A549 (cell line): ENCODE results near the gene CTU1. TPM values are rescaled to one million over a fixed set of nuclear protein-coding genes. Genes with fewer than 3 reads are reported as not detected.

ENCODE experiments used
- ATAC-seq, 2 experiments: fragments of 200-7000 bp in 1 of 2; fragments of >200 bp in 1 of 2; cut with Nextera tagmentation in 1 of 2; cut with Tn5 transposase in 1 of 2; 3 replicates each; pipeline versions ENCODE4 v1.8.0 to v1.9.1; 2018 to 2020; ENCODE audit warnings: mild to moderate bottlenecking in 1 of 2, moderate library complexity in 1 of 2
- CTCF ChIA-PET: fragments of 300-600 bp; sonication (Branson Sonifier 250); formaldehyde crosslinking; extraction: SDS; loops from one replicate; lab custom pipeline; 2021; ENCODE audit warnings: antibody characterized with exemption, inconsistent platforms; lab: Yijun Ruan, JAX
- POLR2A ChIA-PET: fragments of 350-600 bp; formaldehyde crosslinking; extraction: SDS; loops from one replicate; lab custom pipeline; 2021; ENCODE audit warnings: antibody characterized with exemption, inconsistent platforms; lab: Yijun Ruan, JAX
- DNase-seq, 2 experiments: peaks; one replicate each; pipeline versions ENCODE4 v3.0.0 to v3.0.0-alpha.2; 2011 to 2016; ENCODE audit warnings: low read depth in 1 of 2, low spot score in 1 of 2
- FAIRE-seq: peaks from 2 replicates; lab custom pipeline; 2011; peaks lifted over from hg19 to GRCh38; lab: Jason Lieb, UNC
- H3K27ac ChIP-seq, 2 experiments: fragments of >200 bp; sonication (Bioruptor Twin); formaldehyde crosslinking; 3 replicates each; pipeline ENCODE4 v1.5.1; 2016 to 2017
- H3K4me1 ChIP-seq: fragments of >200 bp; sonication (Bioruptor Twin); formaldehyde crosslinking; 3 replicates; pipeline ENCODE4 v1.6.1; 2016
- H3K4me2 ChIP-seq: fragments of >200 bp; sonication (Bioruptor Twin); formaldehyde crosslinking; 3 replicates; pipeline ENCODE4 v1.6.1; 2016
- H3K4me3 ChIP-seq: fragments of >200 bp; sonication (Bioruptor Twin); formaldehyde crosslinking; 3 replicates; pipeline ENCODE4 v1.5.1; 2016
- H3K9me3 ChIP-seq: fragments of >200 bp; sonication (Bioruptor Twin); formaldehyde crosslinking; 3 replicates; pipeline ENCODE4 v1.6.1; 2016
- CBX8 ChIP-seq: fragments of 200-600 bp; sonication (generic); IDR thresholded peaks from 2 replicates; pipeline ENCODE4 v1.6.1; 2016
- CEBPB ChIP-seq, 2 experiments: fragments of >200 bp in 1 of 2; sonication (Bioruptor Twin) in 1 of 2; formaldehyde crosslinking in 1 of 2; IDR thresholded peaks; 2 replicates each; pipeline ENCODE4 v1.6.1; 2012 to 2016
- EHF ChIP-seq: fragments of 250-450 bp; sonication (Bioruptor Pico); IDR thresholded peaks from 2 replicates; pipeline ENCODE4 v1.5.0; 2020; ENCODE audit warnings: mild to moderate bottlenecking
- FOXS1 ChIP-seq: fragments of 250-450 bp; sonication (Bioruptor Pico); IDR thresholded peaks from 2 replicates; pipeline ENCODE4 v1.5.0; 2020; ENCODE audit warnings: mild to moderate bottlenecking, moderate library complexity
- GATA3 ChIP-seq: IDR thresholded peaks from 2 replicates; pipeline ENCODE4 v1.6.1; 2012; ENCODE audit warnings: borderline replicate concordance
- HDAC2 ChIP-seq: fragments of 200-600 bp; sonication (generic); IDR thresholded peaks from 2 replicates; pipeline ENCODE4 v1.6.1; 2016
- HOXA7 ChIP-seq: fragments of 250-450 bp; sonication (Bioruptor Pico); IDR thresholded peaks from 2 replicates; pipeline ENCODE4 v1.5.0; 2020; ENCODE audit warnings: mild to moderate bottlenecking, moderate library complexity
- HOXB13 ChIP-seq: fragments of 250-450 bp; sonication (Bioruptor Pico); IDR thresholded peaks from 2 replicates; pipeline ENCODE4 v1.5.0; 2020; ENCODE audit warnings: low read depth, mild to moderate bottlenecking, moderate library complexity
- KDM5A ChIP-seq: fragments of 200-600 bp; sonication (generic); IDR thresholded peaks from 2 replicates; pipeline ENCODE4 v1.6.1; 2016; ENCODE audit warnings: antibody characterized with exemption, mild to moderate bottlenecking
- MAFK ChIP-seq: fragments of 450-650 bp; IDR thresholded peaks from 2 replicates; pipeline ENCODE4 v1.6.1; 2014; ENCODE audit not compliant: partially characterized antibody
- POLR2AphosphoS2 ChIP-seq: conservative IDR thresholded peaks from 2 replicates; pipeline ENCODE4 v1.6.1; 2012; ENCODE audit warnings: low read length, improper control_type of control experiment, inconsistent platforms
- RARB ChIP-seq: fragments of 250-450 bp; sonication (Bioruptor Pico); IDR thresholded peaks from 2 replicates; pipeline ENCODE4 v1.8.0; 2021; ENCODE audit warnings: mild to moderate bottlenecking, moderate library complexity
- RCOR1 ChIP-seq: fragments of 150-350 bp; IDR thresholded peaks from 2 replicates; pipeline ENCODE4 v1.6.1; 2014; ENCODE audit warnings: antibody characterized with exemption, low read length, low read depth
- RNF2 ChIP-seq: fragments of 200-600 bp; sonication (generic); IDR thresholded peaks from 2 replicates; pipeline ENCODE4 v1.6.1; 2016; ENCODE audit warnings: low read depth, mild to moderate bottlenecking, antibody characterized with exemption, moderate library complexity, borderline replicate concordance
- SMC3 ChIP-seq: fragments of >200 bp; sonication (Bioruptor Twin); formaldehyde crosslinking; IDR thresholded peaks from 3 replicates; pipeline ENCODE4 v1.6.1; 2018; ENCODE audit warnings: inconsistent platforms
- TFCP2L1 ChIP-seq: fragments of 250-450 bp; sonication (Bioruptor Pico); IDR thresholded peaks from 2 replicates; pipeline ENCODE4 v1.5.0; 2021; ENCODE audit warnings: mild to moderate bottlenecking
- TP53 ChIP-seq: fragments of 250-450 bp; sonication (Bioruptor Pico); IDR thresholded peaks from 2 replicates; pipeline ENCODE4 v1.5.0; 2021; ENCODE audit warnings: mild to moderate bottlenecking, moderate library complexity
- ZC3H11A ChIP-seq: fragments of 450-650 bp; IDR thresholded peaks from 2 replicates; pipeline ENCODE4 v1.6.1; 2014; ENCODE audit warnings: antibody characterized with exemption, mild to moderate bottlenecking
- ZNF302 ChIP-seq: fragments of 250-450 bp; sonication (Bioruptor Pico); IDR thresholded peaks from 2 replicates; pipeline ENCODE4 v1.9.0; 2021; ENCODE audit warnings: inconsistent platforms, mild to moderate bottlenecking, moderate library complexity
- WGBS: methylation state at CpG from one replicate; pipeline ENCODE4 v1.1.6; 2017; ENCODE audit errors: missing lambda C conversion rate; 5-methylcytosine and 5-hydroxymethylcytosine counted together
- polyA plus RNA-seq, 4 experiments: library from polyadenylated mRNA; depleted of rRNA in 3 of 4; stranded (reverse); fragments of >200 nt; fragmentation: RNase III in 1 of 4; extraction: RNeasy Plus Mini Kit Qiagen cat#74134 plus additional on column Dnase treatment in 1 of 4; gene quantifications; 2 replicates in 3 of 4; 3 replicates in 1 of 4; pipeline ENCODE4 v1.2.3, GENCODE V29; 2011 to 2017
- TF ChIP-seq, protein P1 (sequence below): IDR thresholded peaks from 2 replicates; pipeline ENCODE4 v1.6.1; 2012
- TF ChIP-seq, protein P2 (sequence below): fragments of 200-600 bp; sonication (generic); IDR thresholded peaks from 2 replicates; pipeline ENCODE4 v1.6.1; 2016; ENCODE audit warnings: antibody characterized with exemption, mild to moderate bottlenecking, moderate library complexity
- TF ChIP-seq, protein P3 (sequence below): fragments of 150-350 bp; IDR thresholded peaks from 2 replicates; pipeline ENCODE4 v1.6.1; 2014; ENCODE audit warnings: low read depth, mild to moderate bottlenecking, low read length
- TF ChIP-seq, protein P4 (sequence below): fragments of >200 bp; sonication (Bioruptor Twin); formaldehyde crosslinking; IDR thresholded peaks from 3 replicates; pipeline ENCODE4 v1.5.1; 2016

Gene CTU1
- polyA plus RNA-seq, 2 of the 4 experiments (the other 2 are of a cell fraction), result 4.5 to 7.4 TPM

DNA sequence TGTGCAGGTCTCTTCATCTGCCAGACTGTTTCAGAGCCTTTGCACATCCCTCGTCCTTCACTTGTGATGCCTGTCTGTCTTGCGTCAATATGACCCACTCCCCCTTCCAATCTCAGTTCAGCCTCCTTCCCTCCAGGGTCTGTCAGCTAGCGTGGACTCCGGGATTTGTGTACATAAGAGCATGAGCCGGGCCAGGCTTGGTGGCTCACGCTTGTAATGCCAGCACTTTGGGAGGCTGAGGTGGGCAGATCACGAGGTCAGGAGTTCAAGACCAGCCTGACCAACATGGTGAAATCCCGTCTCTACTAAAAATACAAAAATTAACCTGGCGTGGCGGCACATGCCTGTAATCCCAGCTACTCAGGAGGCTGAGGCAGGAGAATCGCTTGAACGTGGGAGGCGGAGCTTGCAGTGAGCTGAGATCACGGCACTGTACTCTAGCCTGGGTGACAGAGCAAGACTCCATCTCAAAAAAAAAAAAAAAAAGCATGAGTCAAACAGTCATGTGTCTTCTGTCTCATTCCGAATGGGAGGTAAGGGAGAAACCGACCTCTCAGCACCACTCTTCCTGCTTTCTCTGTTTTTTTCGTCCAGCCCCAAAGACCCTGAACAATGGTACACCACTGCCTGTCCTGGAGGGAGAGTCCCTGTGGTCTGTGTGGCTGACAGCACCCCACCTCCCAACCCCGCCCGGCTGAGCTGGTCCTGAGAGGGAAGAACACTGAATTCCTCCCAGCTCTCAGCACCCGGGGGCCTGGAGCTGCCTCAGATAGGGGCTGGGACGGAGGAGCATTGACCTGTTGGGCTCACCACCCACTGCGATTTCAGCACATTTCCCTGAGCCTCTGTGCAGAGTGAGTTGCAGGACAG, 14.1 kb upstream of the CTU1 start:
- TF ChIP-seq EHF (CRISPR knock-in tag), result no peak
- no peak for TF ChIP-seq RCOR1
- TF ChIP-seq, protein P1, sequence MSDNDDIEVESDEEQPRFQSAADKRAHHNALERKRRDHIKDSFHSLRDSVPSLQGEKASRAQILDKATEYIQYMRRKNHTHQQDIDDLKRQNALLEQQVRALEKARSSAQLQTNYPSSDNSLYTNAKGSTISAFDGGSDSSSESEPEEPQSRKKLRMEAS, result no peak
- TF ChIP-seq RARB (CRISPR knock-in tag), result no peak
- TF ChIP-seq FOXS1 (CRISPR knock-in tag), result no peak
- TF ChIP-seq, protein P2, sequence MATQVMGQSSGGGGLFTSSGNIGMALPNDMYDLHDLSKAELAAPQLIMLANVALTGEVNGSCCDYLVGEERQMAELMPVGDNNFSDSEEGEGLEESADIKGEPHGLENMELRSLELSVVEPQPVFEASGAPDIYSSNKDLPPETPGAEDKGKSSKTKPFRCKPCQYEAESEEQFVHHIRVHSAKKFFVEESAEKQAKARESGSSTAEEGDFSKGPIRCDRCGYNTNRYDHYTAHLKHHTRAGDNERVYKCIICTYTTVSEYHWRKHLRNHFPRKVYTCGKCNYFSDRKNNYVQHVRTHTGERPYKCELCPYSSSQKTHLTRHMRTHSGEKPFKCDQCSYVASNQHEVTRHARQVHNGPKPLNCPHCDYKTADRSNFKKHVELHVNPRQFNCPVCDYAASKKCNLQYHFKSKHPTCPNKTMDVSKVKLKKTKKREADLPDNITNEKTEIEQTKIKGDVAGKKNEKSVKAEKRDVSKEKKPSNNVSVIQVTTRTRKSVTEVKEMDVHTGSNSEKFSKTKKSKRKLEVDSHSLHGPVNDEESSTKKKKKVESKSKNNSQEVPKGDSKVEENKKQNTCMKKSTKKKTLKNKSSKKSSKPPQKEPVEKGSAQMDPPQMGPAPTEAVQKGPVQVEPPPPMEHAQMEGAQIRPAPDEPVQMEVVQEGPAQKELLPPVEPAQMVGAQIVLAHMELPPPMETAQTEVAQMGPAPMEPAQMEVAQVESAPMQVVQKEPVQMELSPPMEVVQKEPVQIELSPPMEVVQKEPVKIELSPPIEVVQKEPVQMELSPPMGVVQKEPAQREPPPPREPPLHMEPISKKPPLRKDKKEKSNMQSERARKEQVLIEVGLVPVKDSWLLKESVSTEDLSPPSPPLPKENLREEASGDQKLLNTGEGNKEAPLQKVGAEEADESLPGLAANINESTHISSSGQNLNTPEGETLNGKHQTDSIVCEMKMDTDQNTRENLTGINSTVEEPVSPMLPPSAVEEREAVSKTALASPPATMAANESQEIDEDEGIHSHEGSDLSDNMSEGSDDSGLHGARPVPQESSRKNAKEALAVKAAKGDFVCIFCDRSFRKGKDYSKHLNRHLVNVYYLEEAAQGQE, result no peak
- no peak for TF ChIP-seq HOXA7 (CRISPR knock-in tag)
- TF ChIP-seq ZC3H11A, result no peak
- TF ChIP-seq GATA3, result no peak
- TF ChIP-seq HDAC2, result no peak
- ChIA-PET CTCF (interaction anchor here (0.6 to 0.8 kb wide), 6 partner anchors 21 to 695 kb away, joined by 3 read pairs; no protein-coding TSS in a partner anchor), POLR2A (no interaction called here)
- no peak for DNase-seq
- no peaks in the 10 kb centered on the region for H3K9me3 ChIP-seq
- no peak for FAIRE-seq
- no peak overlapping the region for H3K4me2 ChIP-seq
- H3K27ac ChIP-seq, result no peak overlapping the region
- H3K4me1 ChIP-seq, result no peaks in the 10 kb centered on the region
- 59% methylated on average over 21 of the region's 22 CpGs for WGBS
- no peak overlapping the region for H3K4me3 ChIP-seq
- no peak; a peak in 1 of 6 replicates for ATAC-seq

DNA sequence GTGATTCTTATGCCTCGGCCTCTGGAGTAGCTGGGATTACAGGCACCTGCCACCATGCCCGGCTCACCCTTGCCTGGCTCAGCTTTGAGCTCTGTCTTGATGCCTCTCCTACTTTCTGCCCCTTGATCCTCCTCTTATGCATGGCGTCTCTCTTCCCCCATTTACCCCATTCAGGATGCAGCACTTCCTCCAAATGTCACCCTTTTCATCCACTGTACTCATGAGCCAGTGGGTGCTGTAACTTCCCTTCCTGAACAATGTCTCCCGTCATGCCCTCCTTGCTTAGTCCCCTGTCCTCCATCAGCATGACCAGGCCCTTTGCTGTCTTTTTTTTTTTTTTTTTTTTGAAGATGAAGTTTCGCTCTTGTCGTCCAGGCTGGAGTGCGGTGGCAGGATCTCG, 13.0 kb upstream of the CTU1 start:
- DNase-seq (no peak), ATAC-seq (no peak), FAIRE-seq (no peak)
- ChIA-PET POLR2A (no interaction called here), CTCF (interaction anchor here (0.7 to 2.0 kb wide), 4 partner anchors 11 to 283 kb away, joined by 3 to 8 read pairs (median 3); no protein-coding TSS in a partner anchor)
- TF ChIP-seq HOXB13 (CRISPR knock-in tag) (no peak), CBX8 (no peak)
- TF ChIP-seq, protein P3, sequence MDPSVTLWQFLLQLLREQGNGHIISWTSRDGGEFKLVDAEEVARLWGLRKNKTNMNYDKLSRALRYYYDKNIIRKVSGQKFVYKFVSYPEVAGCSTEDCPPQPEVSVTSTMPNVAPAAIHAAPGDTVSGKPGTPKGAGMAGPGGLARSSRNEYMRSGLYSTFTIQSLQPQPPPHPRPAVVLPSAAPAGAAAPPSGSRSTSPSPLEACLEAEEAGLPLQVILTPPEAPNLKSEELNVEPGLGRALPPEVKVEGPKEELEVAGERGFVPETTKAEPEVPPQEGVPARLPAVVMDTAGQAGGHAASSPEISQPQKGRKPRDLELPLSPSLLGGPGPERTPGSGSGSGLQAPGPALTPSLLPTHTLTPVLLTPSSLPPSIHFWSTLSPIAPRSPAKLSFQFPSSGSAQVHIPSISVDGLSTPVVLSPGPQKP, result no peak
- TF ChIP-seq, protein P1, result no peak
- Histone ChIP-seq H3K4me1 (no peaks in the 10 kb centered on the region), H3K4me2 (no peak overlapping the region), H3K9me3 (no peaks in the 10 kb centered on the region), H3K4me3 (no peak overlapping the region), H3K27ac (no peak overlapping the region)
- 75% methylated on average over 8 of the region's 8 CpGs for WGBS

DNA sequence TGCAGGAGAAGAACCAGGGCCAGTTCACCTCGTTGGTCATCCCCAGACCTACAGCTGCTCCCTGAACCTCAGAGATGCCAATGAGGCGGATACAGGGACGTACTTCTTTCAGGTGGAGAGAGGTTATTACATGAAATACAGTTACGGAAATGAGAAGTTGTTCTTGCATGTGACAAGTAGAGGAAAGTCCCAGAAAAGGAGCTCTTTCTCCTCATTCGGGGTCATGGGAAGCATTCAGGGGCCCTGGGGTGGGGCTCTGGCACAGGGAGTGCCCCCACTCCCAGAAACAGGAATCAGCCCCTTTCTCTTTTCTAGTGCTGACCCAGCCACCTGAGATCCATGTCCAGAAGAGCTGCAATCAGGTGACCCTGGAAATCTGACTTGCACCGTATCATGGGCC, 12.0 kb upstream of the CTU1 start:
- Histone ChIP-seq H3K9me3 (no peaks in the 10 kb centered on the region), H3K4me2 (no peak overlapping the region), H3K4me3 (no peak overlapping the region), H3K27ac (no peak overlapping the region), H3K4me1 (no peaks in the 10 kb centered on the region)
- no peak for TF ChIP-seq MAFK
- no peak for TF ChIP-seq RNF2
- TF ChIP-seq KDM5A, result no peak
- no peak for TF ChIP-seq TP53 (CRISPR knock-in tag)
- TF ChIP-seq CEBPB (IDR thresholded peaks at IDR 0.05), result no peak
- no peak for TF ChIP-seq HOXA7 (CRISPR knock-in tag)
- no peak for TF ChIP-seq ZNF302 (CRISPR knock-in tag)
- no peak for TF ChIP-seq HDAC2
- TF ChIP-seq SMC3, result no peak
- TF ChIP-seq, protein P4, sequence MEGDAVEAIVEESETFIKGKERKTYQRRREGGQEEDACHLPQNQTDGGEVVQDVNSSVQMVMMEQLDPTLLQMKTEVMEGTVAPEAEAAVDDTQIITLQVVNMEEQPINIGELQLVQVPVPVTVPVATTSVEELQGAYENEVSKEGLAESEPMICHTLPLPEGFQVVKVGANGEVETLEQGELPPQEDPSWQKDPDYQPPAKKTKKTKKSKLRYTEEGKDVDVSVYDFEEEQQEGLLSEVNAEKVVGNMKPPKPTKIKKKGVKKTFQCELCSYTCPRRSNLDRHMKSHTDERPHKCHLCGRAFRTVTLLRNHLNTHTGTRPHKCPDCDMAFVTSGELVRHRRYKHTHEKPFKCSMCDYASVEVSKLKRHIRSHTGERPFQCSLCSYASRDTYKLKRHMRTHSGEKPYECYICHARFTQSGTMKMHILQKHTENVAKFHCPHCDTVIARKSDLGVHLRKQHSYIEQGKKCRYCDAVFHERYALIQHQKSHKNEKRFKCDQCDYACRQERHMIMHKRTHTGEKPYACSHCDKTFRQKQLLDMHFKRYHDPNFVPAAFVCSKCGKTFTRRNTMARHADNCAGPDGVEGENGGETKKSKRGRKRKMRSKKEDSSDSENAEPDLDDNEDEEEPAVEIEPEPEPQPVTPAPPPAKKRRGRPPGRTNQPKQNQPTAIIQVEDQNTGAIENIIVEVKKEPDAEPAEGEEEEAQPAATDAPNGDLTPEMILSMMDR, result no peak
- TF ChIP-seq POLR2AphosphoS2, result no peak
- no peak for TF ChIP-seq TFCP2L1 (CRISPR knock-in tag)
- no peak for TF ChIP-seq RARB (CRISPR knock-in tag)
- POLR2A ChIA-PET, result no interaction called here
- ATAC-seq (no peak), FAIRE-seq (no peak), DNase-seq (no peak)
- CTCF ChIA-PET, result interaction anchor here (0.6 to 2.0 kb wide), 6 partner anchors 10 to 353 kb away, joined by 3 to 8 read pairs (median 4); no protein-coding TSS in a partner anchor
- WGBS, result 65% methylated on average over 6 of the region's 6 CpGs
